ENCODE results near the gene AP2M1. TPM values are rescaled to one million over a fixed set of nuclear protein-coding genes. Genes with fewer than 3 reads are reported as not detected.

Gene AP2M1
- total and polyA plus RNA-seq, 2 of the 13 experiments (the other 11 are each of a cell fraction or from before 2014, with no cell fraction given): 126 to 146 TPM

- peak; percentile 54; the same call in 1 of the 2 replicates for TF ChIP-seq ZNF598 (CRISPR knock-in tag; IDR thresholded peaks at IDR 0.05; ENCODE audit: borderline replicate concordance)
- TF ChIP-seq, protein P1, sequence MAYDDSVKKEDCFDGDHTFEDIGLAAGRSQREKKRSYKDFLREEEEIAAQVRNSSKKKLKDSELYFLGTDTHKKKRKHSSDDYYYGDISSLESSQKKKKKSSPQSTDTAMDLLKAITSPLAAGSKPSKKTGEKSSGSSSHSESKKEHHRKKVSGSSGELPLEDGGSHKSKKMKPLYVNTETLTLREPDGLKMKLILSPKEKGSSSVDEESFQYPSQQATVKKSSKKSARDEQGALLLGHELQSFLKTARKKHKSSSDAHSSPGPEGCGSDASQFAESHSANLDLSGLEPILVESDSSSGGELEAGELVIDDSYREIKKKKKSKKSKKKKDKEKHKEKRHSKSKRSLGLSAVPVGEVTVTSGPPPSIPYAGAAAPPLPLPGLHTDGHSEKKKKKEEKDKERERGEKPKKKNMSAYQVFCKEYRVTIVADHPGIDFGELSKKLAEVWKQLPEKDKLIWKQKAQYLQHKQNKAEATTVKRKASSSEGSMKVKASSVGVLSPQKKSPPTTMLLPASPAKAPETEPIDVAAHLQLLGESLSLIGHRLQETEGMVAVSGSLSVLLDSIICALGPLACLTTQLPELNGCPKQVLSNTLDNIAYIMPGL (CRISPR knock-in tag; IDR thresholded peaks at IDR 0.05; ENCODE audit: borderline replicate concordance in 1 of 2, low read depth in 1 of 2): peak; percentile 56 to 77; a peak in 3 of 4 replicates
- peak; percentile 45 for TF ChIP-seq TFDP2 (CRISPR knock-in tag; IDR thresholded peaks at IDR 0.05)
- no peak for TF ChIP-seq FOXP1 (IDR thresholded peaks at IDR 0.05)
- TF ChIP-seq FOXP1 (CRISPR knock-in tag; IDR thresholded peaks at IDR 0.05): no peak
- peak; percentile 89 for TF ChIP-seq FOXC1 (CRISPR knock-in tag; IDR thresholded peaks at IDR 0.05; ENCODE audit: borderline replicate concordance)
- TF ChIP-seq HOXA7 (CRISPR knock-in tag; IDR thresholded peaks at IDR 0.05): no peak
- no peak; the same call in 1 of the 2 replicates for TF ChIP-seq ZNF550 (CRISPR knock-in tag; IDR thresholded peaks at IDR 0.05; ENCODE audit: borderline replicate concordance)
- TF ChIP-seq HMG20B (CRISPR knock-in tag; conservative IDR thresholded peaks at IDR 0.05): no peak
- TF ChIP-seq DNMT3B (CRISPR knock-in tag; conservative IDR thresholded peaks at IDR 0.05): no peak
- TF ChIP-seq BRD4 (CRISPR knock-in tag; IDR thresholded peaks at IDR 0.05): peak; percentile 86
- peak; percentile 60 for TF ChIP-seq ZNF407 (CRISPR knock-in tag; IDR thresholded peaks at IDR 0.05; ENCODE audit: not compliant biosample characterization)
- TF ChIP-seq USF2 (IDR thresholded peaks at IDR 0.05; ENCODE audit: low read depth, low read length): no peak
- 0 out of 2 replicates have a peak, but pooled peaks have one; percentile 21 for TF ChIP-seq USF2 (CRISPR knock-in tag; IDR thresholded peaks at IDR 0.05; ENCODE audit: borderline replicate concordance)
- TF ChIP-seq HOXD1 (CRISPR knock-in tag; IDR thresholded peaks at IDR 0.05): peak; percentile 57; the same call in 1 of the 2 replicates
These were observed at the start of gene AP2M1 (continued) for GRCh38 chr3:184174646-184175492.
